Parathyroid adenoma (tissue), 2 donors: ENCODE measurements around the gene ARFGAP3.

Experiments
- H2AFZ ChIP-seq: fragments of 300-600 bp; sonication (generic); one replicate; pipeline ENCODE4 v1.7.0; 2017; ENCODE audit warnings: antibody characterized with exemption, mild to moderate bottlenecking
- H3K27ac ChIP-seq: fragments of 300-600 bp; sonication (generic); one replicate; pipeline ENCODE4 v1.7.0; 2017
- H3K27me3 ChIP-seq: fragments of 300-600 bp; sonication (generic); one replicate; pipeline ENCODE4 v1.7.0; 2017; ENCODE audit warnings: low read length; ENCODE audit not compliant: control insufficient read depth, insufficient read depth
- H3K36me3 ChIP-seq: fragments of 300-600 bp; sonication (generic); one replicate; pipeline ENCODE4 v1.7.0; 2017; ENCODE audit warnings: low read length; ENCODE audit not compliant: control insufficient read depth, insufficient read depth
- H3K4me1 ChIP-seq: fragments of 300-600 bp; sonication (generic); one replicate; pipeline ENCODE4 v1.7.0; 2017; ENCODE audit warnings: control low read depth
- H3K4me2 ChIP-seq: fragments of 300-600 bp; sonication (generic); one replicate; pipeline ENCODE4 v1.7.0; 2017; ENCODE audit warnings: low read length
- H3K4me3 ChIP-seq: fragments of 300-600 bp; sonication (generic); one replicate; pipeline ENCODE4 v1.7.0; 2017; ENCODE audit warnings: low read depth, low read length
- H3K79me2 ChIP-seq: fragments of 300-600 bp; sonication (generic); one replicate; pipeline ENCODE4 v1.7.0; 2017; ENCODE audit warnings: control low read depth
- H3K9ac ChIP-seq: fragments of 300-600 bp; sonication (generic); one replicate; pipeline ENCODE4 v1.7.0; 2017; ENCODE audit warnings: mild to moderate bottlenecking
- H3K9me3 ChIP-seq: fragments of 300-600 bp; sonication (generic); one replicate; pipeline ENCODE4 v1.7.0; 2017; ENCODE audit warnings: low read length; ENCODE audit not compliant: control insufficient read depth
- TF ChIP-seq, protein P1 (sequence below): fragments of 300-600 bp; sonication (generic); IDR thresholded peaks from one replicate; pipeline ENCODE4 v1.7.0; 2017; ENCODE audit warnings: antibody characterized with exemption, mild to moderate bottlenecking
- donor health status: primary hyperparathyroidism.

Gene ARFGAP3

DNA sequence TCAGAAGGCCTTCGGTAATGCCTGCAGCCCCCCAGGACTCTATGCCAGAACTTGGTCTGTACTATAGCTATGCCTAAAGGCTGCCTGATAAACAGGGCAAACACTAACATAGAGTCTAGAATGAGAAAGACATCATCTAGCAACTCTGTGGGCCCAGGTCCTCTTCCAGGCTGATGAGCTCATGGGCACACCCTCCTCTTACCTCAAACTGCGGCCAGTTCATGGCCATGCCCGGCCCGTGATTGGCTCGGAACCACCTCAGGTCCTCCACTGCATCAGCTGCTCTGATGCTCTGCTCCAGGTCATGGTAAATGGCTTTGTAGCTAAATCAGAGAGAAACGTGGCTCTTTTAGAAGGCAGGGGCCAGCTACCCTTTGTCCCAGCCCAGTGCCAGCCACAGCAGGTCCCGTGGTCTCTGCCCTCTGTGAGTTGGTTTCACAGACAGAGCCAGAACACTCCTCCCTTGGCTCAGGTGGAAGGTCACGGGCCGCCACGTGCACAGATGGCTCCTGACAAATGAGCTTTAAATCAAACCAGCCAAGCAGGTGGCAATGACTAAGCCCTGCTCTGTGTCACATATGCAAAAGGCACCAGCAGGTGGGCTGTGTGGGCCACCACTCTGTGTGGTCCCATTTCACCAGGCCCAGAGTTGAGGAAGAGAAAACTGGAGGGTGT, 25.0 kb upstream of the ARFGAP3 start:
- Histone ChIP-seq H3K9ac (no peak overlapping the region), H3K9me3 (no peaks in the 10 kb centered on the region)

DNA sequence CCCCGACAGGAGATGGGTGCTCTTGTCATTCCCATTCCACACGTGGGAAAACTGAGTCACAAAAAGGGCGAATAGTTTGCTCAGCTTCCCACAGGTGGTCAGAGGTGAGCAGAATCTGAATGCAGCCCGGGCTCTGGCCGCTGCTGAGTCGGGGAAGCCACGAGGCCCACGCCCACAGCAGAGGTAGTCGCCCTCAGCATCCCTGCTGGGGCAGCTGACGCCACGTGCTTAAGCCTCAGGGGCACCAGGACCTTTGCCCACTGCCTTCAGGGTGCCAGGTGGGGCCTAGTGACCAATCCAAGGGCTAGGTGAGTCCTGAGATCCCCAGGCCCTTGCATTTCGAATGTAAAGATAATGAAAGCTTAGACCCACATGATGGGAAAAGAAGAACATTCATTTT, 24.2 kb upstream of the ARFGAP3 start:
- H3K36me3 ChIP-seq, result no peaks in the 10 kb centered on the region
- no peaks in the 10 kb centered on the region for H3K9me3 ChIP-seq
- no peak overlapping the region for H2AFZ ChIP-seq
- TF ChIP-seq, protein P1, sequence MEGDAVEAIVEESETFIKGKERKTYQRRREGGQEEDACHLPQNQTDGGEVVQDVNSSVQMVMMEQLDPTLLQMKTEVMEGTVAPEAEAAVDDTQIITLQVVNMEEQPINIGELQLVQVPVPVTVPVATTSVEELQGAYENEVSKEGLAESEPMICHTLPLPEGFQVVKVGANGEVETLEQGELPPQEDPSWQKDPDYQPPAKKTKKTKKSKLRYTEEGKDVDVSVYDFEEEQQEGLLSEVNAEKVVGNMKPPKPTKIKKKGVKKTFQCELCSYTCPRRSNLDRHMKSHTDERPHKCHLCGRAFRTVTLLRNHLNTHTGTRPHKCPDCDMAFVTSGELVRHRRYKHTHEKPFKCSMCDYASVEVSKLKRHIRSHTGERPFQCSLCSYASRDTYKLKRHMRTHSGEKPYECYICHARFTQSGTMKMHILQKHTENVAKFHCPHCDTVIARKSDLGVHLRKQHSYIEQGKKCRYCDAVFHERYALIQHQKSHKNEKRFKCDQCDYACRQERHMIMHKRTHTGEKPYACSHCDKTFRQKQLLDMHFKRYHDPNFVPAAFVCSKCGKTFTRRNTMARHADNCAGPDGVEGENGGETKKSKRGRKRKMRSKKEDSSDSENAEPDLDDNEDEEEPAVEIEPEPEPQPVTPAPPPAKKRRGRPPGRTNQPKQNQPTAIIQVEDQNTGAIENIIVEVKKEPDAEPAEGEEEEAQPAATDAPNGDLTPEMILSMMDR, result no peak
- H3K79me2 ChIP-seq, result no peaks in the 10 kb centered on the region
- H3K27ac ChIP-seq, result no peak overlapping the region
- H3K4me3 ChIP-seq, result no peak overlapping the region
- H3K4me2 ChIP-seq, result no peak overlapping the region
- no peaks in the 10 kb centered on the region for H3K27me3 ChIP-seq
- H3K9ac ChIP-seq, result no peak overlapping the region
- H3K4me1 ChIP-seq, result no peaks in the 10 kb centered on the region

More for the DNA sequence above, 25.0 kb upstream of the ARFGAP3 start:
- Histone ChIP-seq H3K4me2 (no peak overlapping the region), H3K27me3 (no peaks in the 10 kb centered on the region), H3K36me3 (no peaks in the 10 kb centered on the region), H3K79me2 (no peaks in the 10 kb centered on the region), H3K27ac (no peak overlapping the region), H3K4me3 (no peak overlapping the region), H3K4me1 (no peaks in the 10 kb centered on the region), H2AFZ (no peak overlapping the region)
- TF ChIP-seq, protein P1, result no peak

DNA sequence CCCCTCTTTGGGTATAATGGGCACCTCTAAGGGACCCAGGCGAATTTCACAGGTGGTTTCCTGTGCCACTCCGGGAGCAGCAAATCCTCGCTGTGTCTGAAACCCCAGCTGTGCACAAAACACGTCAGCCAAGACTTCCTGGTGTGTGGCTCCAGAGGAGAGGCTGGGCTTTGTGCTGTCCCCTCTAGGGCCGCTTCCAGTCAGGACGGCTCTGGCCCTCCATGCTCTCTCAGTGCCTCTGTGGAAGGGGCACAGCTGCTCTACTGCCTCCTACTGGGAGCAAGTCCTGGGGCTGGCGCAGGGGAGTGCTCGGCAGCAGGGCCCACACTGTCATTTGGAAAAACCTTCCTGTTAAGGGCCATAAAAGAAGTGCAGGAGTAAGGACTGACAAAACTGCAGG, 23.7 kb upstream of the ARFGAP3 start:
- Histone ChIP-seq H3K36me3 (no peaks in the 10 kb centered on the region), H3K27ac (no peak overlapping the region), H3K9ac (no peak overlapping the region), H3K4me3 (no peak overlapping the region), H3K4me1 (no peaks in the 10 kb centered on the region), H3K4me2 (no peak overlapping the region), H2AFZ (no peak overlapping the region), H3K79me2 (no peaks in the 10 kb centered on the region), H3K27me3 (no peaks in the 10 kb centered on the region), H3K9me3 (no peaks in the 10 kb centered on the region)
- TF ChIP-seq, protein P1, result no peak

DNA sequence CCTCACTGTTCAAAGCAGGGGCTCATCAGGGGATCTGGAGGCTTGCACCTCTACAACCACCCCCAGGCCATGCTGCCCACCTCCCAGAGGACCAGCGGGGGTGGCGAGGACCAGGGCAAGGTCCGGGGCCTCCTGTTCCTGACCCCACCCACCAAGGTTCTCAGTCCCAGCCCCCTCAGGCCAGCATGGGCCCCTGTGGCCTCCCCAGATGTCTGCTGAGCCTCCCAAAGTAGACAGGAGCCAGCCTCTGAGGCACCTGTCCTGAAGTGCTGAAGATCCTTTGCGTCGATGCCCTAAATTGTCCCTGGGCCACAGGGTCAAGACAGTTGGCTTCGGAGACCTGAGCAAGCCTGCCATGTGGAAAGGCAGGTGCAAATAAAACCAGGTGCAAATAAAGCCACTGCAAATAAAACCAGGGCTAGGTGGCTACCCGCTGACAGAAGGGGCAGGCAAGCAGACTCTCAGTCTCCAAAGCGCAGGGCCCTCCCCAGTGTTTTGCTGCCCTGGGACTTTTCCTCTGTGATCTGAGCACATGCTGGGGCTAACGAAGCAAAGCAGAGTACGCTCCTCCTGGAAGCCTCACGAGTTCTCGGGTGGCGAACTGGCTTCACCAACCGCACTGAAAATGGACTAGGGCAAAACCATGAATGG, 22.4 kb upstream of the ARFGAP3 start:
- Histone ChIP-seq H3K79me2 (no peaks in the 10 kb centered on the region), H2AFZ (no peak overlapping the region), H3K27me3 (no peaks in the 10 kb centered on the region), H3K9me3 (no peaks in the 10 kb centered on the region), H3K4me1 (no peaks in the 10 kb centered on the region), H3K4me2 (no peak overlapping the region), H3K4me3 (no peak overlapping the region), H3K36me3 (no peaks in the 10 kb centered on the region), H3K9ac (no peak overlapping the region), H3K27ac (no peak overlapping the region)
- TF ChIP-seq, protein P1, result no peak
